ENCODE measurements around the gene LMTK3. TPM values are rescaled to one million over a fixed set of nuclear protein-coding genes. Genes with fewer than 3 reads are reported as not detected.

Gene LMTK3
- total and polyA plus RNA-seq, 2 of the 4 experiments (the other 2 are of a cell fraction), result 0.18 to 0.87 TPM

GRCh38 chr19:48533770-48534169 lies 22.1 kb upstream of the LMTK3 start:
- in situ Hi-C loops (cut with MboI; ENCODE audit: low sequenced_read_pairs) (no loop called here), dilution Hi-C loops (cut with HindIII; ENCODE audit: low sequenced_read_pairs, unreplicated experiment) (no loop called here), intact Hi-C loops (cut with micrococcal nuclease) (no loop called here)
- Histone ChIP-seq H3K4me2 (ENCODE audit: low read depth, low read length) (no peak overlapping the region), H3K14ac (replicated peaks; ENCODE audit: low read depth, low read length) (no peak overlapping the region), H4K5ac (ENCODE audit: low read depth, low read length) (no peak overlapping the region), H2BK15ac (ENCODE audit: low read depth, low read length) (no peak overlapping the region), H3K4me1 (ENCODE audit: control insufficient read depth, insufficient read depth, low read length) (no peaks in the 10 kb centered on the region), H4K20me1 (ENCODE audit: insufficient read depth, low read length) (no peaks in the 10 kb centered on the region), H4K8ac (ENCODE audit: low read depth in 2 of 2, low read length in 2 of 2) (no peak overlapping the region), H2BK120ac (ENCODE audit: low read depth, low read length) (no peak overlapping the region), H2AK9ac (replicated peaks; ENCODE audit: low read depth, low read length, poor library complexity) (no peak overlapping the region), H3K27ac (ENCODE audit: insufficient read depth, low read length) (no peak overlapping the region), H3K56ac (ENCODE audit: extremely low read depth, insufficient read depth, low read length) (no peak overlapping the region), H3K18ac (ENCODE audit: low read depth, low read length) (no peak overlapping the region), H2AK5ac (ENCODE audit: low read depth, low read length) (no peak overlapping the region), H2BK20ac (ENCODE audit: low read depth, low read length) (no peak overlapping the region), H3K9me1 (ENCODE audit: insufficient read depth, low read length) (no peaks in the 10 kb centered on the region), H3K79me1 (ENCODE audit: low read depth in 1 of 2, low read length in 2 of 2) (no peaks in the 10 kb centered on the region), H3K9me3 (ENCODE audit: control insufficient read depth, insufficient read depth, low read length) (peaks cover 4% of the 10 kb centered on the region), H3K4me3 (ENCODE audit: insufficient read depth, low read depth, low read length) (no peak overlapping the region), H3K4ac (ENCODE audit: low read depth, low read length) (no peak overlapping the region), H2AFZ (replicated peaks; ENCODE audit: low read length, poor library complexity) (no peak overlapping the region), H3K27me3 (ENCODE audit: control insufficient read depth, insufficient read depth, low read length) (peaks cover 4% of the 10 kb centered on the region), H3K23ac (ENCODE audit: low read depth, low read length) (no peak overlapping the region), H3K9ac (ENCODE audit: low read depth, low read length) (no peak overlapping the region), H3K36me3 (ENCODE audit: control insufficient read depth, insufficient read depth, low read length) (no peaks in the 10 kb centered on the region), H2BK5ac (ENCODE audit: low read depth, low read length, poor library complexity, severe bottlenecking) (no peak overlapping the region), H4K91ac (ENCODE audit: insufficient read depth, low read depth, low read length) (no peak overlapping the region)
- no peak for DNase-seq
- no peak for TF ChIP-seq BHLHE40 (IDR thresholded peaks at IDR 0.05; ENCODE audit: low read depth, low read length)
- no peak for TF ChIP-seq SMC3 (IDR thresholded peaks at IDR 0.05; ENCODE audit: low read depth, low read length)
- no peak for TF ChIP-seq MXI1 (IDR thresholded peaks at IDR 0.05; ENCODE audit: borderline replicate concordance, low read depth, low read length)
- no peak for TF ChIP-seq CEBPB (IDR thresholded peaks at IDR 0.05; ENCODE audit: low read depth, low read length)
- no peak for TF ChIP-seq RAD21 (IDR thresholded peaks at IDR 0.05; ENCODE audit: low read length)
- TF ChIP-seq NFE2L2 (IDR thresholded peaks at IDR 0.05; ENCODE audit: low read depth, low read length), result no peak
- TF ChIP-seq MAZ (IDR thresholded peaks at IDR 0.05; ENCODE audit: borderline replicate concordance, low read depth, low read length), result no peak
- no peak for TF ChIP-seq CTCF (conservative IDR thresholded peaks at IDR 0.05; ENCODE audit: low read depth, low read length)
- TF ChIP-seq, protein P1, sequence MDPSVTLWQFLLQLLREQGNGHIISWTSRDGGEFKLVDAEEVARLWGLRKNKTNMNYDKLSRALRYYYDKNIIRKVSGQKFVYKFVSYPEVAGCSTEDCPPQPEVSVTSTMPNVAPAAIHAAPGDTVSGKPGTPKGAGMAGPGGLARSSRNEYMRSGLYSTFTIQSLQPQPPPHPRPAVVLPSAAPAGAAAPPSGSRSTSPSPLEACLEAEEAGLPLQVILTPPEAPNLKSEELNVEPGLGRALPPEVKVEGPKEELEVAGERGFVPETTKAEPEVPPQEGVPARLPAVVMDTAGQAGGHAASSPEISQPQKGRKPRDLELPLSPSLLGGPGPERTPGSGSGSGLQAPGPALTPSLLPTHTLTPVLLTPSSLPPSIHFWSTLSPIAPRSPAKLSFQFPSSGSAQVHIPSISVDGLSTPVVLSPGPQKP (IDR thresholded peaks at IDR 0.05; ENCODE audit: borderline replicate concordance, low read depth, low read length), result no peak
- no peak for TF ChIP-seq POLR2A (IDR thresholded peaks at IDR 0.05; ENCODE audit: low read depth, low read length)
- no peak for TF ChIP-seq MAFK (IDR thresholded peaks at IDR 0.05; ENCODE audit: low read depth, low read length)
- no peak for TF ChIP-seq CHD1 (IDR thresholded peaks at IDR 0.05; ENCODE audit: low read depth, low read length)
- TF ChIP-seq, protein P2, sequence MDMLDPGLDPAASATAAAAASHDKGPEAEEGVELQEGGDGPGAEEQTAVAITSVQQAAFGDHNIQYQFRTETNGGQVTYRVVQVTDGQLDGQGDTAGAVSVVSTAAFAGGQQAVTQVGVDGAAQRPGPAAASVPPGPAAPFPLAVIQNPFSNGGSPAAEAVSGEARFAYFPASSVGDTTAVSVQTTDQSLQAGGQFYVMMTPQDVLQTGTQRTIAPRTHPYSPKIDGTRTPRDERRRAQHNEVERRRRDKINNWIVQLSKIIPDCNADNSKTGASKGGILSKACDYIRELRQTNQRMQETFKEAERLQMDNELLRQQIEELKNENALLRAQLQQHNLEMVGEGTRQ (IDR thresholded peaks at IDR 0.05; ENCODE audit: low read depth, low read length), result no peak
- no peak for TF ChIP-seq RFX5 (IDR thresholded peaks at IDR 0.05; ENCODE audit: low read depth, low read length)
- 100% methylated on average over 2 of the region's 10 CpGs; no CpG with 5 or more reads in 1 of the 2 experiments for WGBS, 2 experiments (ENCODE audit: extremely low coverage in 2 of 2, insufficient read length in 1 of 2)
- ATAC-seq (ENCODE audit: low read depth), result no peak
- ChIA-PET CTCF (no interaction called here), POLR2A (ENCODE audit: unreplicated experiment) (no interaction called here)
- no TSS peak for BruUV-seq (replicated peaks)

Measured in IMR-90 (cell line).